Measurements from ENCODE around the gene ONECUT2. TPM values are rescaled to one million over a fixed set of nuclear protein-coding genes. Genes with fewer than 3 reads are reported as not detected.

Gene ONECUT2
- total and polyA plus RNA-seq, 9 of the 15 experiments (the other 6 are each of a cell fraction or from before 2014, with no cell fraction given) = 0.27 to 2.5 (median 0.83) TPM

DNA sequence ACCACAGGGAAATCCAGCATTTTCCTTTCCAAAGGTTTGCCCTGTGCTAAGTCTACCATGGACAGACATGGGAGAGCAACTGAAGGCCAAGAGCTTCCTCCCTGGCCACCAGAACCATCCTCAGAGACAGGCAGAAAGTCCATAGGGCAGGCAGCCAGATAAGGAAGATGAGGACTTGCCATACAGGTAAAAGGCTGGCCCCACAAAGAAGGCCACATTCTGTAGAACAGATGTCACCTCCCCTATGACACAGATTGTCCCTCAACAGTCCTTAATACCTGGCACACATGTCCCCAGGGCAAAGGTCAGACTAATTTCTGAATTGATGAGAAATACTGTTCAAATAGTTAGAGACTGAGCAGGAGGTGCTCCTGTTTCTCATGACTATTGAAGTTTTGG, 99.3 kb downstream of the ONECUT2 start:
- no peak for FAIRE-seq
- intact Hi-C loops (cut with micrococcal nuclease) = no loop called here

More for the DNA sequence above, 99.3 kb downstream of the ONECUT2 start:
- no TSS peak for BruUV-seq (replicated peaks)
- Histone ChIP-seq H3K4me2 (ENCODE audit: insufficient read depth, low read length) (no peak overlapping the region), H3K4me1 (replicated peaks in 1 of 2; ENCODE audit: control insufficient read depth in 2 of 2, insufficient read depth in 2 of 2, low read length in 2 of 2) (no peaks in the 10 kb centered on the region; a peak in 2 of 5 replicates), H3K9ac (ENCODE audit: insufficient read depth in 1 of 2, low read depth in 2 of 2, low read length in 2 of 2) (no peak overlapping the region), H2AFZ (ENCODE audit: low read depth, low read length) (no peak overlapping the region), H3K9me3 (replicated peaks; ENCODE audit: control insufficient read depth, insufficient read depth, low read depth, low read length) (no peaks in the 10 kb centered on the region), H3K4me3 (no peak overlapping the region), H3K9me1 (ENCODE audit: control insufficient read depth, insufficient read depth, low read length) (no peaks in the 10 kb centered on the region), H4K20me1 (replicated peaks; ENCODE audit: control insufficient read depth, insufficient read depth, low read length) (no peaks in the 10 kb centered on the region), H3K27ac (ENCODE audit: extremely low read depth, low read depth, low read length) (no peak overlapping the region), H3K36me3 (ENCODE audit: control insufficient read depth, insufficient read depth, low read length) (no peaks in the 10 kb centered on the region), H3K27me3 (ENCODE audit: control insufficient read depth in 2 of 2, insufficient read depth in 2 of 2, low read length in 2 of 2) (peaks cover 0 to 14% of the 10 kb centered on the region in 2 experiments; a peak in 2 of 5 replicates), H3K79me2 (ENCODE audit: control insufficient read depth, insufficient read depth, low read length) (no peaks in the 10 kb centered on the region)
- in situ Hi-C loops (cut with MboI) = no loop called here
- ATAC-seq = no peak
- POLR2A ChIA-PET = no interaction called here
- CTCF ChIA-PET (ENCODE audit: low intra/inter-chr PET ratio) = no interaction called here
- TF ChIP-seq ETS2 (tag; IDR thresholded peaks at IDR 0.05; ENCODE audit: borderline replicate concordance, poor library complexity, severe bottlenecking) (no peak), MAFG (tag; conservative IDR thresholded peaks at IDR 0.05) (no peak), MTA2 (IDR thresholded peaks at IDR 0.05; ENCODE audit: low read depth) (no peak), ZNF766 (CRISPR knock-in tag; conservative IDR thresholded peaks at IDR 0.05) (no peak), GABPA (tag; conservative IDR thresholded peaks at IDR 0.05; ENCODE audit: low read depth) (no peak), MXI1 (IDR thresholded peaks at IDR 0.05; ENCODE audit: low read depth, low read length) (no peak), MAZ (CRISPR knock-in tag; conservative IDR thresholded peaks at IDR 0.05 in 1 of 2, IDR thresholded peaks at IDR 0.05 in 1 of 2) (no peak), FOXP1 (CRISPR knock-in tag; IDR thresholded peaks at IDR 0.05) (no peak), TFAP4 (CRISPR knock-in tag; IDR thresholded peaks at IDR 0.05; ENCODE audit: borderline replicate concordance) (no peak), ZFP36 (IDR thresholded peaks at IDR 0.05; ENCODE audit: low read depth, low read length, partially characterized antibody) (no peak), ZNF408 (CRISPR knock-in tag; IDR thresholded peaks at IDR 0.05; ENCODE audit: low read depth) (no peak)
- no peak for DNase-seq (ENCODE audit: extremely low read depth in 1 of 4, low spot score in 3 of 4)
